H9 (cell line): ENCODE results near the gene CACNA1A. TPM values are rescaled to one million over a fixed set of nuclear protein-coding genes. Genes with fewer than 3 reads are reported as not detected.

Experiments
- DNase-seq: peaks from one replicate; pipeline ENCODE4 v3.0.0-alpha.2; 2017
- H2AFZ ChIP-seq: one replicate; pipeline ENCODE4 v1.6.1; 2013; ENCODE audit warnings: mild to moderate bottlenecking, low read length, control low read depth, moderate library complexity
- H2AK5ac ChIP-seq: 2 replicates; pipeline ENCODE4 v1.6.1; 2013; ENCODE audit warnings: low read length, control low read depth, mixed read lengths; ENCODE audit not compliant: insufficient read length
- H2BK120ac ChIP-seq: one replicate; pipeline ENCODE4 v1.6.1; 2013; ENCODE audit warnings: low read depth, mild to moderate bottlenecking, low read length, control low read depth, inconsistent platforms; ENCODE audit not compliant: poor library complexity, severe bottlenecking
- H2BK12ac ChIP-seq: 2 replicates; pipeline ENCODE4 v1.6.1; 2013; ENCODE audit warnings: low read length, control low read depth, mixed read lengths, low read depth; ENCODE audit not compliant: insufficient read length
- H2BK15ac ChIP-seq: 2 replicates; pipeline ENCODE4 v1.6.1; 2013; ENCODE audit warnings: low read depth, low read length, control low read depth
- H2BK20ac ChIP-seq: one replicate; pipeline ENCODE4 v1.6.1; 2013; ENCODE audit warnings: low read depth, mild to moderate bottlenecking, low read length, control low read depth, inconsistent platforms; ENCODE audit not compliant: poor library complexity, severe bottlenecking
- H2BK5ac ChIP-seq: 2 replicates; pipeline ENCODE4 v1.6.1; 2013; ENCODE audit warnings: low read length, control low read depth, mixed read lengths; ENCODE audit not compliant: insufficient read length
- H3K14ac ChIP-seq: 2 replicates; pipeline ENCODE4 v1.6.1; 2013; ENCODE audit warnings: low read length, control low read depth; ENCODE audit not compliant: insufficient read depth
- H3K18ac ChIP-seq: 2 replicates; pipeline ENCODE4 v1.6.1; 2013; ENCODE audit warnings: low read depth, mild to moderate bottlenecking, mixed read lengths, low read length, control low read depth; ENCODE audit not compliant: insufficient read length
- H3K23ac ChIP-seq: 2 replicates; pipeline ENCODE4 v1.6.1; 2013; ENCODE audit warnings: low read length, control low read depth, mixed read lengths, low read depth; ENCODE audit not compliant: insufficient read length
- H3K23me2 ChIP-seq: 2 replicates; pipeline ENCODE4 v1.6.1; 2013; ENCODE audit warnings: low read depth, mild to moderate bottlenecking, mixed read lengths, low read length, control low read depth; ENCODE audit not compliant: insufficient read length, poor library complexity, severe bottlenecking
- H3K27ac ChIP-seq: 2 replicates; pipeline ENCODE4 v1.5.1; 2013; ENCODE audit warnings: low read length, control low read depth, mixed read lengths, low read depth; ENCODE audit not compliant: insufficient read length
- H3K27me3 ChIP-seq: 2 replicates; pipeline ENCODE4 v1.6.1; 2013; ENCODE audit warnings: low read length, control low read depth, inconsistent platforms; ENCODE audit not compliant: insufficient read depth
- H3K4ac ChIP-seq: 2 replicates; pipeline ENCODE4 v1.6.1; 2013; ENCODE audit warnings: low read depth, mild to moderate bottlenecking, control low read depth, inconsistent platforms, low read length, moderate library complexity
- H3K4me1 ChIP-seq: 2 replicates; pipeline ENCODE4 v1.6.1; 2013; ENCODE audit warnings: low read length, control low read depth, inconsistent platforms; ENCODE audit not compliant: insufficient read depth
- H3K4me2 ChIP-seq: 2 replicates; pipeline ENCODE4 v1.6.1; 2013; ENCODE audit warnings: low read length, control low read depth, mixed read lengths; ENCODE audit not compliant: insufficient read length, insufficient read depth
- H3K56ac ChIP-seq: 2 replicates; pipeline ENCODE4 v1.6.1; 2013; ENCODE audit warnings: low read depth, mild to moderate bottlenecking, mixed read lengths, low read length, control low read depth; ENCODE audit not compliant: insufficient read length
- H3K79me1 ChIP-seq: 2 replicates; pipeline ENCODE4 v1.6.1; 2013; ENCODE audit warnings: low read depth, mild to moderate bottlenecking, moderate library complexity, low read length, control low read depth, inconsistent platforms; ENCODE audit not compliant: insufficient read depth, poor library complexity, severe bottlenecking
- H3K79me2 ChIP-seq: 2 replicates; pipeline ENCODE4 v1.6.1; 2013; ENCODE audit warnings: low read length, control low read depth, inconsistent platforms; ENCODE audit not compliant: insufficient read depth
- H3K9ac ChIP-seq: 2 replicates; pipeline ENCODE4 v1.6.1; 2013; ENCODE audit warnings: low read length, control low read depth, mixed read lengths; ENCODE audit not compliant: insufficient read length; ENCODE audit errors: extremely low read depth
- H3K9me3 ChIP-seq: one replicate; pipeline ENCODE4 v1.6.1; 2013; ENCODE audit warnings: low read depth, low read length, inconsistent platforms; ENCODE audit not compliant: control insufficient read depth
- H3T11ph ChIP-seq: one replicate; pipeline ENCODE4 v1.6.1; 2013; ENCODE audit warnings: mild to moderate bottlenecking, low read length, control low read depth, inconsistent platforms
- H4K20me1 ChIP-seq: one replicate; pipeline ENCODE4 v1.6.1; 2013; ENCODE audit not compliant: control insufficient read depth, insufficient read length, insufficient read depth
- H4K5ac ChIP-seq: 2 replicates; pipeline ENCODE4 v1.6.1; 2013; ENCODE audit warnings: low read depth, mild to moderate bottlenecking, mixed read lengths, low read length, control low read depth; ENCODE audit not compliant: insufficient read length
- H4K8ac ChIP-seq: replicated peaks from 2 replicates; pipeline ENCODE4 v1.6.1; 2013; ENCODE audit warnings: low read length, control low read depth, mixed read lengths, low read depth; ENCODE audit not compliant: insufficient read length
- H4K91ac ChIP-seq: 2 replicates; pipeline ENCODE4 v1.6.1; 2013; ENCODE audit warnings: low read depth, mild to moderate bottlenecking, moderate library complexity, mixed read lengths, low read length, control low read depth; ENCODE audit not compliant: insufficient read length
- H3K27ac Mint-ChIP-seq, 3 experiments: 2 replicates in 2 of 3; 3 replicates in 1 of 3; pipeline ENCODE4 v1.8.0; 2020 to 2021; ENCODE audit warnings: mixed read lengths in 3 of 3, mild to moderate bottlenecking in 1 of 3, moderate library complexity in 1 of 3
- H3K27me3 Mint-ChIP-seq: 2 replicates; pipeline ENCODE4 v1.8.0; 2021; ENCODE audit warnings: low read depth, mild to moderate bottlenecking, moderate library complexity, mixed read lengths
- H3K36me3 Mint-ChIP-seq, 3 experiments: 2 replicates in 2 of 3; 3 replicates in 1 of 3; pipeline ENCODE4 v1.8.0; 2020 to 2021; ENCODE audit warnings: low read depth in 3 of 3, mixed read lengths in 3 of 3; ENCODE audit not compliant: insufficient read depth in 1 of 3
- H3K4me1 Mint-ChIP-seq, 2 experiments: 2 replicates each; pipeline ENCODE4 v1.8.0; 2020; ENCODE audit warnings: mixed read lengths in 2 of 2
- H3K4me3 Mint-ChIP-seq, 2 experiments: 2 replicates in 1 of 2; 3 replicates in 1 of 2; pipeline ENCODE4 v1.8.0; 2020 to 2021; ENCODE audit warnings: mild to moderate bottlenecking in 2 of 2, mixed read lengths in 2 of 2, moderate library complexity in 1 of 2
- H3K9me3 Mint-ChIP-seq, 2 experiments: 2 replicates in 1 of 2; 3 replicates in 1 of 2; pipeline ENCODE4 v1.8.0; 2020; ENCODE audit warnings: mild to moderate bottlenecking in 2 of 2, mixed read lengths in 2 of 2, moderate library complexity in 1 of 2
- WGBS: extraction: QIAGEN DNeasy Blood & Tissue Kit; methylation state at CpG from one replicate; pipeline ENCODE4 v1.1.7; 2013; ENCODE audit warnings: missing lambda C conversion rate, low lambda C conversion rate, mixed read lengths; ENCODE audit not compliant: insufficient read length; ENCODE audit errors: extremely low coverage; 5-methylcytosine and 5-hydroxymethylcytosine counted together
- total RNA-seq: library from RNA; stranded (reverse); gene quantifications from 2 replicates; pipeline ENCODE4 v1.2.1, GENCODE V29; 2021
- TF ChIP-seq, protein P1 (sequence below): fragments of 200-600 bp; sonication (generic); conservative IDR thresholded peaks from 3 replicates; pipeline ENCODE4 v1.8.0; 2021; ENCODE audit warnings: antibody characterized with exemption, mild to moderate bottlenecking

CACNA1A gene
- total RNA-seq, 1 experiment from 2014 or later: 8.0 TPM

DNA sequence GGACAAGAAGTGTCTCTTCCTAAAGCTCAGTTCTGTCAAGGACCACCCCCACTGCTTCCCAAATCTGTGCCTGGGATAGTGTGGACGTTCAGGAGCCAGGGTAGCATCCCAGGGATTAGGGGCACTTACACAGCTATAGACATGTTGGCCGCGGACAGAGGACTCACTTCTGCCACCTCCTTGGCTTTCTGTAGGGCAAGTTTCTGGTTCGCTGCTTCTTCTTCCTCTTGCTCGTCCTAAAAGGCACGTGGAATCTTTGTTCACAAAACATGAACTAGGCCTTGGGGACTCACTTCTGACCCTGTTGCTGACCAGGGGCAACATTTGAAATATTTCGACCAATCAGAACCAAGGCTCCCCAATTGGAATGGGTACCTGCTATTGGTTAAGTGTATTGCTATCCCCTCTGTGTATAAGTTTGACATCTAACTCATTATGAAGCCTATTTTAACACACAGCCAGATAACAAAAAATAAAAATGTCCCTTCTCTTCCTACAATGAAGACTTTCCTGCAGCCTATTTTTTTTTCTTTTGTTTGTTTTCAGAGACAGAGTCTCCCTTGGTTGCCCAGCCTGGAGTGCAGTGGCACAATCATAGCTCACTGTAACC, 205.8 kb downstream of the CACNA1A start:
- H2BK12ac ChIP-seq: no peak overlapping the region
- no peaks in the 10 kb centered on the region for H3K27me3 Mint-ChIP-seq
- H3K27ac Mint-ChIP-seq: no peak overlapping the region
- H4K8ac ChIP-seq: no peak overlapping the region
- no peaks in the 10 kb centered on the region; a peak in 1 of 5 replicates for H3K9me3 Mint-ChIP-seq
- no peak overlapping the region for H2BK20ac ChIP-seq
- no peak overlapping the region for H3K4me2 ChIP-seq
- H3K9ac ChIP-seq: no peak overlapping the region
- H3K14ac ChIP-seq: no peak overlapping the region
- H3K27ac ChIP-seq: no peak overlapping the region
- no peaks in the 10 kb centered on the region for H4K20me1 ChIP-seq
- no peaks in the 10 kb centered on the region for H3K27me3 ChIP-seq
- H3K23ac ChIP-seq: no peak overlapping the region
- H3K9me3 ChIP-seq: no peaks in the 10 kb centered on the region
- no peak overlapping the region for H2AK5ac ChIP-seq
- TF ChIP-seq, protein P1, sequence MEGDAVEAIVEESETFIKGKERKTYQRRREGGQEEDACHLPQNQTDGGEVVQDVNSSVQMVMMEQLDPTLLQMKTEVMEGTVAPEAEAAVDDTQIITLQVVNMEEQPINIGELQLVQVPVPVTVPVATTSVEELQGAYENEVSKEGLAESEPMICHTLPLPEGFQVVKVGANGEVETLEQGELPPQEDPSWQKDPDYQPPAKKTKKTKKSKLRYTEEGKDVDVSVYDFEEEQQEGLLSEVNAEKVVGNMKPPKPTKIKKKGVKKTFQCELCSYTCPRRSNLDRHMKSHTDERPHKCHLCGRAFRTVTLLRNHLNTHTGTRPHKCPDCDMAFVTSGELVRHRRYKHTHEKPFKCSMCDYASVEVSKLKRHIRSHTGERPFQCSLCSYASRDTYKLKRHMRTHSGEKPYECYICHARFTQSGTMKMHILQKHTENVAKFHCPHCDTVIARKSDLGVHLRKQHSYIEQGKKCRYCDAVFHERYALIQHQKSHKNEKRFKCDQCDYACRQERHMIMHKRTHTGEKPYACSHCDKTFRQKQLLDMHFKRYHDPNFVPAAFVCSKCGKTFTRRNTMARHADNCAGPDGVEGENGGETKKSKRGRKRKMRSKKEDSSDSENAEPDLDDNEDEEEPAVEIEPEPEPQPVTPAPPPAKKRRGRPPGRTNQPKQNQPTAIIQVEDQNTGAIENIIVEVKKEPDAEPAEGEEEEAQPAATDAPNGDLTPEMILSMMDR: no peak
- no peak overlapping the region; a peak in 1 of 5 replicates for H3K4me3 Mint-ChIP-seq
- H4K5ac ChIP-seq: no peak overlapping the region
- no peak overlapping the region for H2BK15ac ChIP-seq
- peaks cover 0 to 15% (median 4%) of the 10 kb centered on the region in 3 experiments; a peak in 3 of 7 replicates for H3K36me3 Mint-ChIP-seq
- no peak overlapping the region for H3K4ac ChIP-seq
- no peak overlapping the region for H2AFZ ChIP-seq
- DNase-seq: no peak
- H3K56ac ChIP-seq: no peak overlapping the region
- H2BK120ac ChIP-seq: no peak overlapping the region
- H3K4me1 Mint-ChIP-seq: peaks cover 6 to 25% of the 10 kb centered on the region in 2 experiments; a peak in 3 of 4 replicates
- H2BK5ac ChIP-seq: no peak overlapping the region
- no peaks in the 10 kb centered on the region for H3K79me2 ChIP-seq
- H3K23me2 ChIP-seq: no peaks in the 10 kb centered on the region
- H3K18ac ChIP-seq: no peak overlapping the region
- H3K4me1 ChIP-seq: no peaks in the 10 kb centered on the region; the same call in 1 of the 2 replicates
- no peak overlapping the region for H3T11ph ChIP-seq
- H3K79me1 ChIP-seq: no peaks in the 10 kb centered on the region
- WGBS: no CpG with 5 or more reads among the region's 7 CpGs
- H4K91ac ChIP-seq: no peak overlapping the region
